Effector memory CD8-positive, alpha-beta T cell (primary cell): Measurements from ENCODE around the gene TM4SF18.

ENCODE experiments used
- ATAC-seq: fragments of 150-1000 bp; cut with Tn5 transposase; replicated peaks from 2 replicates; pipeline ENCODE4 v1.10.0; 2021; ENCODE audit warnings: mild to moderate bottlenecking, moderate library complexity
- DNase-seq, 3 experiments: peaks; one replicate each; pipeline ENCODE4 v3.0.0; 2021
- H3K27ac Mint-ChIP-seq, 2 donors: one replicate each; pipeline ENCODE4 v1.8.0; 2022; ENCODE audit warnings: mild to moderate bottlenecking in 2 of 2, mixed read lengths in 2 of 2, moderate library complexity in 2 of 2
- H3K27me3 Mint-ChIP-seq, 2 donors: one replicate each; pipeline ENCODE4 v1.8.0; 2022; ENCODE audit warnings: mixed read lengths in 2 of 2
- H3K36me3 Mint-ChIP-seq: one replicate; pipeline ENCODE4 v1.8.0; 2022; ENCODE audit warnings: mild to moderate bottlenecking, moderate library complexity, mixed read lengths; ENCODE audit not compliant: insufficient read depth
- H3K4me1 Mint-ChIP-seq, 2 donors: one replicate each; pipeline ENCODE4 v1.8.0; 2022; ENCODE audit warnings: low read depth in 2 of 2, mixed read lengths in 2 of 2
- H3K4me3 Mint-ChIP-seq, 2 donors: one replicate each; pipeline ENCODE4 v1.8.0; 2022; ENCODE audit warnings: mild to moderate bottlenecking in 2 of 2, mixed read lengths in 2 of 2, moderate library complexity in 2 of 2
- H3K9me3 Mint-ChIP-seq, 2 donors: one replicate each; pipeline ENCODE4 v1.8.0; 2022; ENCODE audit warnings: mixed read lengths in 2 of 2

Gene TM4SF18

GRCh38 chr3:149306751-149307434 is 26.5 kb downstream of the TM4SF18 start:
- Mint-ChIP-seq H3K4me3 (no peak overlapping the region), H3K27ac (no peak overlapping the region), H3K4me1 (no peaks in the 10 kb centered on the region), H3K9me3 (no peaks in the 10 kb centered on the region), H3K27me3 (peaks cover 21 to 42% of the 10 kb centered on the region in 2 donors), H3K36me3 (no peaks in the 10 kb centered on the region)
- ATAC-seq (no peak), DNase-seq (no peak)

GRCh38 chr3:149305376-149305775 is 28.1 kb downstream of the TM4SF18 start:
- H3K27ac Mint-ChIP-seq = no peak overlapping the region
- H3K9me3 Mint-ChIP-seq = no peaks in the 10 kb centered on the region

GRCh38 chr3:149299938-149300801 is 33.3 kb downstream of the TM4SF18 start:
- Mint-ChIP-seq H3K9me3 (no peaks in the 10 kb centered on the region), H3K4me3 (no peak overlapping the region), H3K36me3 (no peaks in the 10 kb centered on the region), H3K27me3 (peaks cover 5 to 12% of the 10 kb centered on the region in 2 donors), H3K27ac (no peak overlapping the region), H3K4me1 (no peaks in the 10 kb centered on the region)
- no peak for ATAC-seq
- no peak for DNase-seq

More at GRCh38 chr3:149305376-149305775, 28.1 kb downstream of the TM4SF18 start:
- DNase-seq = no peak
- Mint-ChIP-seq H3K4me1 (no peaks in the 10 kb centered on the region), H3K36me3 (no peaks in the 10 kb centered on the region), H3K4me3 (no peak overlapping the region), H3K27me3 (peaks cover 11 to 26% of the 10 kb centered on the region in 2 donors)
- no peak for ATAC-seq

GRCh38 chr3:149296972-149297371 is 36.5 kb downstream of the TM4SF18 start:
- ATAC-seq (no peak), DNase-seq (no peak)
- no peak overlapping the region for H3K27ac Mint-ChIP-seq
- no peaks in the 10 kb centered on the region for H3K36me3 Mint-ChIP-seq
- no peaks in the 10 kb centered on the region for H3K9me3 Mint-ChIP-seq
- H3K27me3 Mint-ChIP-seq = peaks cover 0 to 12% of the 10 kb centered on the region in 2 donors
- no peaks in the 10 kb centered on the region for H3K4me1 Mint-ChIP-seq
- no peak overlapping the region for H3K4me3 Mint-ChIP-seq

GRCh38 chr3:149292666-149293065 is 40.8 kb downstream of the TM4SF18 start:
- no peak for DNase-seq
- H3K4me1 Mint-ChIP-seq = no peaks in the 10 kb centered on the region
- no peak overlapping the region for H3K27ac Mint-ChIP-seq
- no peaks in the 10 kb centered on the region for H3K9me3 Mint-ChIP-seq
- no peak overlapping the region for H3K4me3 Mint-ChIP-seq
- peaks cover 0 to 12% of the 10 kb centered on the region in 2 donors for H3K27me3 Mint-ChIP-seq
- no peak for ATAC-seq
- H3K36me3 Mint-ChIP-seq = no peaks in the 10 kb centered on the region

GRCh38 chr3:149291178-149291577 is 42.3 kb downstream of the TM4SF18 start:
- H3K36me3 Mint-ChIP-seq = no peaks in the 10 kb centered on the region
- H3K27ac Mint-ChIP-seq = no peak overlapping the region
- ATAC-seq = no peak
- no peaks in the 10 kb centered on the region for H3K4me1 Mint-ChIP-seq
- no peaks in the 10 kb centered on the region for H3K9me3 Mint-ChIP-seq
- no peak overlapping the region for H3K4me3 Mint-ChIP-seq
- H3K27me3 Mint-ChIP-seq = no peaks in the 10 kb centered on the region
- no peak for DNase-seq

- no peaks in the 10 kb centered on the region for H3K4me1 Mint-ChIP-seq
- ATAC-seq (no peak), DNase-seq (no peak)
- no peaks in the 10 kb centered on the region for H3K36me3 Mint-ChIP-seq
- H3K27ac Mint-ChIP-seq = no peak overlapping the region
- H3K9me3 Mint-ChIP-seq = no peaks in the 10 kb centered on the region
- H3K27me3 Mint-ChIP-seq = no peaks in the 10 kb centered on the region
- H3K4me3 Mint-ChIP-seq = no peak overlapping the region
These were observed 44.8 kb downstream of the TM4SF18 start for GRCh38 chr3:149288655-149289054.

- ATAC-seq (no peak), DNase-seq (no peak)
- Mint-ChIP-seq H3K36me3 (no peaks in the 10 kb centered on the region), H3K27me3 (no peaks in the 10 kb centered on the region), H3K4me3 (no peak overlapping the region), H3K4me1 (no peaks in the 10 kb centered on the region), H3K9me3 (no peaks in the 10 kb centered on the region), H3K27ac (no peak overlapping the region)
These were observed 49.4 kb downstream of the TM4SF18 start for GRCh38 chr3:149284034-149284433.

GRCh38 chr3:149283401-149283800 is 50.0 kb downstream of the TM4SF18 start:
- H3K27ac Mint-ChIP-seq = no peak overlapping the region
- no peak overlapping the region for H3K4me3 Mint-ChIP-seq
- H3K9me3 Mint-ChIP-seq = no peaks in the 10 kb centered on the region
- ATAC-seq (no peak), DNase-seq (no peak)
- no peaks in the 10 kb centered on the region for H3K36me3 Mint-ChIP-seq
- H3K4me1 Mint-ChIP-seq = no peaks in the 10 kb centered on the region
- no peaks in the 10 kb centered on the region for H3K27me3 Mint-ChIP-seq

- no peaks in the 10 kb centered on the region for H3K27me3 Mint-ChIP-seq
- H3K4me1 Mint-ChIP-seq = peaks cover under 1 to 1% of the 10 kb centered on the region in 2 donors
- no peaks in the 10 kb centered on the region for H3K9me3 Mint-ChIP-seq
- no peak overlapping the region for H3K4me3 Mint-ChIP-seq
- no peak for ATAC-seq
- DNase-seq = no peak
- no peaks in the 10 kb centered on the region for H3K36me3 Mint-ChIP-seq
- no peak overlapping the region for H3K27ac Mint-ChIP-seq
These were observed 50.6 kb downstream of the TM4SF18 start for GRCh38 chr3:149282836-149283235.

GRCh38 chr3:149282322-149282721 is 51.1 kb downstream of the TM4SF18 start:
- Mint-ChIP-seq H3K9me3 (no peaks in the 10 kb centered on the region), H3K4me3 (no peak overlapping the region), H3K27ac (no peak overlapping the region), H3K4me1 (peaks cover 5 to 6% of the 10 kb centered on the region in 2 donors), H3K36me3 (no peaks in the 10 kb centered on the region), H3K27me3 (no peaks in the 10 kb centered on the region)
- ATAC-seq = no peak
- DNase-seq = no peak

- peak overlapping the region in 1 of 2 donors; percentile 67 for H3K27ac Mint-ChIP-seq
These were observed 52.6 kb downstream of the TM4SF18 start for GRCh38 chr3:149280671-149281349.

GRCh38 chr3:149278911-149279310 is 54.5 kb downstream of the TM4SF18 start:
- no peak for DNase-seq
- no peaks in the 10 kb centered on the region for H3K36me3 Mint-ChIP-seq
- H3K4me1 Mint-ChIP-seq = peaks cover 9 to 12% of the 10 kb centered on the region in 2 donors
- H3K4me3 Mint-ChIP-seq = no peak overlapping the region
- peak overlapping the region; percentile 53 to 77 for H3K27ac Mint-ChIP-seq
- no peaks in the 10 kb centered on the region for H3K9me3 Mint-ChIP-seq
- ATAC-seq = no peak
- no peaks in the 10 kb centered on the region for H3K27me3 Mint-ChIP-seq

More at GRCh38 chr3:149280671-149281349, 52.6 kb downstream of the TM4SF18 start:
- Mint-ChIP-seq H3K4me1 (peaks cover 9 to 12% of the 10 kb centered on the region in 2 donors), H3K27me3 (no peaks in the 10 kb centered on the region), H3K4me3 (no peak overlapping the region), H3K9me3 (no peaks in the 10 kb centered on the region), H3K36me3 (no peaks in the 10 kb centered on the region)
- DNase-seq (no peak), ATAC-seq (no peak)
